ENCODE measurements around the gene IL25.
"Not testable (repeated sequence)": the region's sequence is repeated elsewhere in the genome, so short reads cannot be mapped to it uniquely, and the experiment has no call there.

Gene IL25

GRCh38 chr14:23376482-23377197, 4.0 kb downstream of the IL25 start, which contains the start of gene CMTM5:
Gene CMTM5, plus strand, starts transcription at chr14:23377046. Its CDS starts 206 bp downstream, at chr14:23377252.
- no peak for DNase-seq

- DNase-seq, result no peak
These were observed 4.6 kb downstream of the IL25 start for GRCh38 chr14:23377198-23377550.

DNA sequence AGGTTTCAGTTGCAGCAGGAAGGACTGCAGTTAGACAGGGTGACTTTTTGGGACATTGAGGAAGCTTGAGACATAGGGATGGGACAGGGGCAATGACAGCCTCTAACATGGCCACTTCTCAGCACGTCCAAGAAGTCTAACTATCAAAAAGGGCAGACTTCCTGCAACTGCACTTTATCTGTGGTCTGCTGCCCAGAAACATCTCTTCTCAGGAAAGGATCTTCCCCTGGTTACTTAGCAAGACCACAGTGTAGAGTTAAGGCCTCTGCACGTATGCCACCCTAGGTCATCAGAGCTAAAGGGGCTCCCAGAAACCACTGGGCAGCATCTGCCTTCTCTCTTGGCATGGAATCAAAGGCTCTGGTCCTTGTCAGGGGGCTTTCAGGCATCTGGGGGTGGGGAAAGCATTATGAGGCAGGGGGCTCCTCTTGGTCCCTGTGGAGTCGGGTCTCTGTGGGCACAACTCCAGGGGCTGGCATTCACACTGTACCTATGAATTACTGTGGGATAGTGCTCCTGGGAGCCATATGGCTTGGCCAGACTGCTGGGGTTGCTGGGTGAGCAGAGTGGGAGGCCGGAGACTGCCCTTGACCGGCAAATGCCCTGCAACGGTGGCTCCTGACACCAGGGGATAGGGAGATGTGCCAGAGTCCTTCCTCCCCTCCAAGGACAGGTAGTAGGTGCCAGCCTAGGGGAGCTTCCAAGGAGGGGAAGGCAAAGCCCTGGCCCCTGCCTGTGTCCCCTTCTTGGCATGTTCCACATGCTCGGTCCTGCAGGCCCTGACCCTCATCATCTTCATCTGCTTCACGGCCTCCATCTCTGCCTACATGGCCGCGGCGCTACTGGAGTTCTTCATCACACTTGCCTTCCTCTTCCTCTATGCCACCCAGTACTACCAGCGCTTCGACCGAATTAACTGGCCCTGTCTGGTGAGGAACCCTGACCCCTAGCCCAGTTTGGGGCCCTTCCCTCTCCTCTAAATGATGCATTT, 5.3 kb downstream of the IL25 start:
- DNase-seq, result no peak

- no peak for DNase-seq
These were observed 6.1 kb downstream of the IL25 start for GRCh38 chr14:23378612-23379220.

GRCh38 chr14:23379366-23380196, 7.0 kb downstream of the IL25 start:
- DNase-seq, result peak; percentile 15

- no peak for DNase-seq
These were observed 7.7 kb downstream of the IL25 start for GRCh38 chr14:23380197-23380914.

- no peak for DNase-seq
These were observed 8.4 kb downstream of the IL25 start for GRCh38 chr14:23380976-23381375.

DNA sequence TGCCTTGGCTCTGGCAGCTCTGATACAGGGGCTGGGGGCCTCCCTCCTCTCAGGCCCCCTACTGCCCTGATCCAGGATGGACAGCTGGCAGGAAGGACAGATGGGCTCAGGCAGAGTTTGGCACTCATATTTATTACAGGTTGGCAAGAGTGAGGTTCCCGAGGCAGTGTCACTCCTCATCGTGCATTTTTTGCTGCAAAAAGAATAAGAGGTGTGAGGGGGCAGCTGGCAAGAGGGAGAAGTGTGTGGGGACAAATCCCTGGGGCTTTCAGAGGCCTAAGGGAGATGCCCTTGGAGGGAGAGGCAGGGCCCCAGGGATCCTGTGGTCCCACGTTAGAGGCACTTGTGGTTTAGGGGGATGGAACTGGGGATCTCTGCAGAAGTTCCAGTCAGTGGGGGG, 9.3 kb downstream of the IL25 start:
- DNase-seq, result peak; percentile 100

DNA sequence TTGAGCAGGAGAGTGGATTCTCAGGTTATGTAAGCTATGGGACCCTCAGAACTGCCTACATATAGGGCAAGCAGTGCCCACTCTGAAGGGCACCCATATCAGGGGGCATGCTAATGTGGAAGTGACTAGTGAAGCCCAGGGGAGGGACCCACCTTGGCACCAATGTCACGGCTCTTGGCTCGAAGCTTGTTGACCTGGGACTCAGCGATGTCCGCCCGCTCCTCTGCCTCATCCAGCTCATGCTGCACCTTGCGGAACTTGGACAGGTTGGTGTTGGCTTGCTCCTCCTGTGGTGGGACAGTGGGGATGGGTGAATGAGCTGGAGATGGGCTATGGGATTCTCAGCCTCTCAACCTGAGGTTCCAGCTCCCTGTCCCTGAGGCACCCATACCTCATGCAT, 9.7 kb downstream of the IL25 start:
- DNase-seq, result no peak

GRCh38 chr14:23382731-23383440, 10.3 kb downstream of the IL25 start:
- DNase-seq, result no peak

- no peak for DNase-seq
These were observed 11.9 kb downstream of the IL25 start for GRCh38 chr14:23384364-23385080.

DNA sequence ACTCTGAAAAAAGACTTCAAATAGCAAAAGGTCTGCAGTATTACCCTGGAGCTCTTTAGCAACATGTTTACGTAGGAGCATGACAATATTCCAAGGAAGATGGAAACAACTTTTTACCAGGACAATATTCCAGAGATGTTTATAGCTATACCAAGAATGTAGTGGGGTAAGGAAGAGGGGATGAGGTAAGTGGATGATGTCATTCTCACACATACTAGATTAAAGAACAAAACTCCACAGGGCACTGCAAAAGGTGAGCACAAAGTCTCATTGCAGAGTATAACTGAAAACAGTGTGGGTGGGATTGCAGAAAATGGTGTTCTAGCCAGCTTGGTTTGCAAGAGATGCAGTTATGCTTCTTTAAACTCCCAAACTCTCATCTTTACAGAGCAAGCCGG, 12.6 kb downstream of the IL25 start:
- DNase-seq, result no peak

DNA sequence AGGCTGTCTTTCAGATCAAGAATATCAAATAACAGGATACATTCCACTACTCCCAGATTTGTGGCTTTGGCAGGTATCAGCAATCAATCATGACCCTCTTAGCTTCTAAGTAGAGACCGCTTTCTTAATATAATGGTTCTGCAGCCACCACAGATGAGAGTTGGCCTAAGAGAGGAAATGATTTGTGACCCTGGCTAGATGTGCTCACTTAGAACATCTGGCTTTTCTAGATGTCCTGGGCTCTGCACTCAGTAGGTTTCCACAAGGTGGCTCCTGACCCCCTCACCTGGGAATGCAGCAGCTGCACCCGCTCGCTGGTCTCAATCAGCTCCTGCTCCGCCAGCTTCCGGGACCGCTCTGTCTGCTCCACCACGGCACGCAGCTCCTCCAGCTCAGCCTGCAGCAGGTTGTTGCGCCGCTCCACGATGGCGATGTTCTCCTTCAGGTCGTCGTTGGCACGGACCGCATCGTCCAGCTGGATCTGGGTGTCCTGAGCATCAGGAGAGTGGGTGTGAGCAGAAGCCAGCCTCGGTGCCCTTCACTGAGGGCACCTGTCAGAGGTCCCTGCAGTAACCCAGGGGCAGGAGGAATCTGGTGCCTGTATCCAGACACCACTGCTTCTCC, 13.1 kb downstream of the IL25 start:
- DNase-seq, result no peak

DNA sequence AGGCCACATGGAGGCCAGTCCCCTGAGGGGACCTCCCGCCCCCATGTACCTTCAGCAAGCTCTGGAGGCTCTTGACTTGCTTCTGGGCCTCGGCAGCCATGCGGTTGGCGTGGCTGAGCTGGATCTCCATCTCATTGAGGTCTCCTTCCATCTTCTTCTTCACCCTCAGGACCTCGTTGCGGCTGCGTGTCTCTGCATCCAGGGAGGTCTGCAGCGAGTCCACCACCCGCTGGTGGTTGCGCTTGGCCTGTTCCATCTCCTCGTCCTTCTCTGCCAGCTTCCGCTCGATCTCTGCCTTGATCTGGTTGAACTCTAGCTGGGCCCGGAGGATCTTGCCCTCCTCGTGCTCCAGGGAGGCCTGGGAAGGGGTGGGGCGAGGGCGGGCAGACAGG, 13.7 kb downstream of the IL25 start:
- DNase-seq, result not testable (repeated sequence)

- no peak for DNase-seq
These were observed 14.4 kb downstream of the IL25 start for GRCh38 chr14:23386999-23387398.

DNA sequence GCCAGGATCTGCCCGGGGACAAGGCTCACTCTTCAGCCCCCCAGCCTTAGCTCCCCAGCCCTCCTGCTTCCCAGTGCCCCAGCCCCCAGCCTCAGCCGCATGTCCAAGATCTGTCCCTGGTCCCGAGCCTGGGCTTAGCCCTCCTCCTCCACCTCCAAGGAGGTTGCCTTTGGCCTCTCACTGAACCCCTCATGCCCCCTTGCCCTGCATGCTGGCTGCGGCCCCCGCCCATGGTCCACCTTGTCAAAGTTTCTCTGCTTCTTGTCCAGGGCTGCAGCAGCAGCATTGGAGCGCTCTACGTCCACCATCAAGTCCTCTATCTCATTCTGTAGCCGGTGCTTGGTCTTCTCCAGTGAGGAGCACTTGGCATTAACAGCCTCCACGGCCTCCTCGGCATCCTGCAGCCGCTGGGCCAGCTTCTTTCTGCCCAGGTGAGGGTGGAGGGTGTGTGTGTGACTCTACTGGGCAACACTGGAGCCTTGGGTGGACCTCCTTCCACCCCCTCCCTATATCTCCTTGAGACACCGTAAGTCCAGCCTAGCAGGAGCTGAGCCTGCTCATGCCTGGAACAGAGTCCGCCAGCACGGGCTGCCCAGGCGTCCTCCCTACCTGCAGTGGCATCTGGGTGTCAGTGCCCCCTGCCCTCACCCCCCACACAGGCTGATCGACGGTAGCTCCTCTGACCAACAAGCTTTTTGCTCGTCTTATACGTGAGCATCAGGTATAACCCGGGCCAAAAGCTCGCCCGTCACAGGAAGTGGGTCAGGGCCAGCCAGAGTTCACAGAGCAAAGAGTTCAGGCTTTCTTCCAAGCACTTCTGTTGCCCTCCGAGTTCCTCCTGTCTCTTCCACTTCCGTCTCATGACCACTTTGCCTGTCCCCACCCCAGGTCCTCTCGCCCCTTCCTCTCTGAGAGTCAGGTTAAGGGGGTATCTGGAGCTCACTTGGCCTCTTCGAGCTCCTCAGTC, 15.6 kb downstream of the IL25 start:
- no peak for DNase-seq

GRCh38 chr14:23388996-23389395, 16.4 kb downstream of the IL25 start:
- no peak for DNase-seq

GRCh38 chr14:23389396-23389795, 16.8 kb downstream of the IL25 start:
- DNase-seq, result no peak

DNA sequence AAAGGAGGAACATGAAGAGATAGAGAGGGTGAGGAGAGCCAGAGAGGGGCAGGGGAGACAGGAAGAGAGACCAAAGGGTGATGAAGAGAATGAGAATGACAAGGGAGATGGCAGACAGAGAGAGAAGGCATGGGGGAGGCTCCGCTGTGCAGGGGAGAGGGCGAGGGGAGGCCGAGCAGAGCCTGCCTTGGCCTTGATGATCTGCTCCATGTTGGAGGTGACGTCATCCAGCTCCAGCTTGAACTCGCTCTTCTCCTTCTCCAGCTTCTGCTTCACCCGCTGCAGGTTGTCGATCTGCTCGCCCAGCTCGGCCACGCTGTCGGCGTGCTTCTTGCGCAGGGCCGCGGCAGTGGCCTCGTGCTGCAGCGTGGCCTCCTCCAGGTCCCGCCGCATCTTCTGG, 17.3 kb downstream of the IL25 start:
- not testable (repeated sequence) for DNase-seq
